T-helper 22 cell (primary cell): ENCODE results near the gene RABAC1.
"Not testable (repeated sequence)": the region's sequence is repeated elsewhere in the genome, so short reads cannot be mapped to it uniquely, and the experiment has no call there.

Experiments used
- DNase-seq: peaks from one replicate; pipeline ENCODE4 v3.0.0-alpha.2; 2020; ENCODE audit warnings: low read depth

Gene RABAC1

GRCh38 chr19:41945135-41945766, 13.9 kb downstream of the RABAC1 start:
- DNase-seq, result peak; percentile 93

GRCh38 chr19:41944336-41944735, 14.8 kb downstream of the RABAC1 start:
- DNase-seq, result no peak

- no peak for DNase-seq
Measured at GRCh38 chr19:41941410-41942202, 17.5 kb downstream of the RABAC1 start.

GRCh38 chr19:41940731-41941409, 18.3 kb downstream of the RABAC1 start:
- DNase-seq, result no peak

- no peak for DNase-seq
Measured at GRCh38 chr19:41939861-41940730, 19.0 kb downstream of the RABAC1 start.

GRCh38 chr19:41939209-41939608, 19.9 kb downstream of the RABAC1 start:
- not testable (repeated sequence) for DNase-seq

- DNase-seq, result no peak
Measured at GRCh38 chr19:41937525-41938468, 21.3 kb downstream of the RABAC1 start.

- DNase-seq, result no peak
Measured at GRCh38 chr19:41936961-41937360, 22.2 kb downstream of the RABAC1 start.

- DNase-seq, result no peak
Measured at GRCh38 chr19:41936416-41936850, 22.7 kb downstream of the RABAC1 start.

GRCh38 chr19:41935760-41936415, 23.2 kb downstream of the RABAC1 start:
- DNase-seq, result no peak

GRCh38 chr19:41934849-41935374, 24.2 kb downstream of the RABAC1 start:
- DNase-seq, result peak; percentile 50

- no peak for DNase-seq
Measured at GRCh38 chr19:41933693-41934426, 25.3 kb downstream of the RABAC1 start.

GRCh38 chr19:41932720-41933332, 26.3 kb downstream of the RABAC1 start:
- no peak for DNase-seq

GRCh38 chr19:41932259-41932719, 26.8 kb downstream of the RABAC1 start:
- DNase-seq, result no peak

- DNase-seq, result no peak
Measured at GRCh38 chr19:41930926-41931592, 28.1 kb downstream of the RABAC1 start.

- DNase-seq, result no peak
Measured at GRCh38 chr19:41930322-41930722, 28.8 kb downstream of the RABAC1 start.

- no peak for DNase-seq
Measured at GRCh38 chr19:41929536-41930071, 29.5 kb downstream of the RABAC1 start.
